Cardiac septum (tissue), 1 donor: Measurements from ENCODE around the gene RIPOR1. TPM values are rescaled to one million over a fixed set of nuclear protein-coding genes. Genes with fewer than 3 reads are reported as not detected.
"Not testable (repeated sequence)": the region's sequence is repeated elsewhere in the genome, so short reads cannot be mapped to it uniquely, and the experiment has no call there.

Source experiments
- DNase-seq: peaks from one replicate; pipeline ENCODE4 v3.0.0-alpha.2; 2020; ENCODE audit warnings: low spot score
- intact Hi-C: fragments of 100-400 bp; cut with DNase I; formaldehyde crosslinking; loops from one replicate; pipeline ENCODE4 v1.14.0; 2022
- long read RNA-seq: library from polyadenylated mRNA; unstranded; transcript quantifications from one replicate; pipeline ENCODE4 v2.0.0, GENCODE V29; 2021
- total RNA-seq: library from RNA; stranded (reverse); fragmentation: NEBNext Ultra II Directional; extraction: Animal tissue kit (Norgen Biotek cat#: 25700); gene quantifications from one replicate; pipeline ENCODE4 v1.2.1, GENCODE V29; 2021
- donor health status: DM: no; HTN: no; CAD: no.

RIPOR1 gene
- 102 TPM for total RNA-seq
- long read RNA-seq, full-length matches to known transcripts, result 4 of 75 reads
- long read RNA-seq, partial matches to known transcripts, result 50 of 75 reads
- long read RNA-seq, other reads (novel, unspliced or antisense), result 21 of 75 reads

GRCh38 chr16:67528222-67528869 is at the start of gene RIPOR1:
RIPOR1 (plus strand) TSS chr16:67528829; CDS start chr16:67538447, 9,618 bp downstream.
- DNase-seq, result peak; percentile 88
- intact Hi-C loops, result loop anchor here (10.0 kb wide), 1 partner anchor 406 kb away; the partner anchor contains the start of genes CTRL and PSMB10

- intact Hi-C loops, result loop anchor here (1.0 to 5.0 kb wide), 2 partner anchors 22 to 81 kb away; partner anchors contain the start of gene CTCF
- peak; percentile 99 for DNase-seq
These were observed 47.6 kb upstream of the RIPOR1 start, which contains the start of gene ATP6V0D1 for GRCh38 chr16:67480833-67481560. ATP6V0D1 (minus strand) TSS chr16:67481157; CDS start chr16:67481086, 71 bp downstream.

- intact Hi-C loops, result loop anchor here (1.0 to 5.0 kb wide), 2 partner anchors 22 to 81 kb away; partner anchors contain the start of gene CTCF
- peak; percentile 84 for DNase-seq
These were observed 46.9 kb upstream of the RIPOR1 start for GRCh38 chr16:67481561-67482232.

GRCh38 chr16:67482233-67482924 is 46.2 kb upstream of the RIPOR1 start:
- intact Hi-C loops, result loop anchor here (5.0 kb wide), 1 partner anchor 80 kb away; the partner anchor contains the start of gene CTCF
- no peak for DNase-seq

- no peak for DNase-seq
- intact Hi-C loops, result loop anchor here (5.0 kb wide), 1 partner anchor 79 kb away; the partner anchor contains the start of gene CTCF
These were observed 45.5 kb upstream of the RIPOR1 start, which contains the start of gene AGRP for GRCh38 chr16:67483150-67483549. AGRP (minus strand) TSS chr16:67483547; CDS start chr16:67483398, 149 bp downstream.

GRCh38 chr16:67483731-67484525 is 44.7 kb upstream of the RIPOR1 start:
- DNase-seq, result no peak
- intact Hi-C loops, result loop anchor here (5.0 kb wide), 1 partner anchor 78 kb away; the partner anchor contains the start of gene CTCF

GRCh38 chr16:67486805-67487204 is 41.8 kb upstream of the RIPOR1 start:
- intact Hi-C loops, result no loop called here
- no peak for DNase-seq

- DNase-seq, intact Hi-C loops: not testable (repeated sequence)
These were observed 41.1 kb upstream of the RIPOR1 start for GRCh38 chr16:67487561-67487960.

GRCh38 chr16:67489401-67490083 is 39.1 kb upstream of the RIPOR1 start:
- DNase-seq, result no peak
- intact Hi-C loops, result no loop called here

- intact Hi-C loops, result no loop called here
These were observed 38.1 kb upstream of the RIPOR1 start for GRCh38 chr16:67490335-67491096.

GRCh38 chr16:67499106-67499505 is 29.5 kb upstream of the RIPOR1 start:
- intact Hi-C loops, result no loop called here
- no peak for DNase-seq

More at GRCh38 chr16:67490335-67491096, 38.1 kb upstream of the RIPOR1 start:
- DNase-seq, result no peak

GRCh38 chr16:67504031-67505021 is 24.3 kb upstream of the RIPOR1 start:
- intact Hi-C loops, result no loop called here
- no peak for DNase-seq

GRCh38 chr16:67506468-67506867 is 22.2 kb upstream of the RIPOR1 start:
- no peak for DNase-seq
- intact Hi-C loops, result no loop called here

- intact Hi-C loops, result no loop called here
- no peak for DNase-seq
These were observed 19.6 kb upstream of the RIPOR1 start for GRCh38 chr16:67509016-67509415.

GRCh38 chr16:67513892-67514291 is 14.7 kb upstream of the RIPOR1 start:
- intact Hi-C loops, DNase-seq: not testable (repeated sequence)

GRCh38 chr16:67514382-67514828 is 14.2 kb upstream of the RIPOR1 start:
- DNase-seq, result peak; percentile 82
- intact Hi-C loops, result no loop called here
